ENCODE measurements around the gene STUB1. TPM values are rescaled to one million over a fixed set of nuclear protein-coding genes. Genes with fewer than 3 reads are reported as not detected.

Gene STUB1
- total and polyA plus RNA-seq, 2 donors (not counting 3 experiments of a cell fraction or from before 2014, with no cell fraction given), result 107 to 147 TPM

DNA sequence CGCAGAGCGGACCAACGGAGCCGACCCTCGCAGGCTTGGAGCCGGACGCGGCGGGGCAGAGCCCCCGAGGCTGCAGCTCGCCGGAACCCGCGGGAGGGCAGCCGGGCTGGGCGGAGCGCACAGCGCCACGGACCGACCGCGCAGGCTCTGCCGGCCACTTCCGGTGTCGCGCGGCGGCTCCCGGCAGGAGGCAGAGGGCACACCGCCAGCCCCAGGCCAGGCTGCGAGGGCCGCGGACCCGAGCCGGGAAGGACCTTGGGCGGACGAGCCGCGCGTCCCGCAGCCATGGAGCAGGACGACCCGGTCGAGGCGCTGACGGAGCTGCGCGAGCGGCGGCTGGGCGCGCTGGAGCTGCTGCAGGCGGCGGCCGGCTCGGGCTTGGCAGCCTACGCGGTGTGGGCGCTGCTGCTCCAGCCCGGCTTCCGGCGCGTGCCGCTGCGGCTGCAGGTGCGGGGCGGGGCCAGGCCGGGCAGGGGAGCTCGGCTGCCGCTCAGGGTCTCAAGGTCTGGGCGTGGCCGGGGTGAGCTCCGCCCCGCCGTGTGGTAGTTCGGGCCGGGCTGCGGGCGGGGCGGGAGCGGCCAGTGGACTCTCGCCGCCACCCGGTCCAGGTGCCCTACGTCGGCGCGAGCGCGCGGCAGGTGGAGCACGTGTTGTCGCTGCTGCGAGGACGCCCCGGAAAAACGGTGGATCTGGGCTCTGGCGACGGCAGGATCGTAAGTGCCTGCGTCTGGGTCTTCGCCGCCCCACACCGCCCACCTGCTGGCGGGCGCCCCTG lies 41.0 kb downstream of the STUB1 start, which contains the start of gene ANTKMT:
Gene ANTKMT, plus strand, starts transcription at position 157 of the 775 bp plus-strand sequence. Its CDS starts 129 bp downstream, at position 286.
- Histone ChIP-seq H3K9me1 (replicated peaks; ENCODE audit: control insufficient read depth, extremely low read depth, insufficient read depth, low read length) (no peaks in the 10 kb centered on the region), H3K4me3 (replicated peaks in 1 of 3; ENCODE audit: insufficient read depth in 1 of 3, low read depth in 1 of 3, low read length in 3 of 3) (peak within 1 kb of the TSS; percentile 49 to 56 (median 55)), H3K27me3 (ENCODE audit: control insufficient read depth in 2 of 2, insufficient read depth in 2 of 2, low read length in 2 of 2) (no peaks in the 10 kb centered on the region), H2AFZ (ENCODE audit: low read depth, low read length) (peak within 1 kb of the TSS; percentile 82), H3K79me2 (ENCODE audit: control insufficient read depth, insufficient read depth, low read length) (no peaks in the 10 kb centered on the region), H3K36me3 (ENCODE audit: control insufficient read depth in 2 of 2, extremely low read depth in 1 of 2, insufficient read depth in 2 of 2, low read length in 2 of 2) (no peaks in the 10 kb centered on the region), H3K27ac (ENCODE audit: insufficient read depth, low read depth, low read length) (peak within 1 kb of the TSS; percentile 19), H3K4me1 (ENCODE audit: control insufficient read depth, extremely low read depth, insufficient read depth, low read length) (peaks cover 15% of the 10 kb centered on the region), H3K9ac (replicated peaks; ENCODE audit: extremely low read depth, insufficient read depth, low read length) (peak within 1 kb of the TSS; percentile 35), H3K4me2 (ENCODE audit: insufficient read depth, low read length) (peak within 1 kb of the TSS; percentile 58), H3K9me3 (replicated peaks; ENCODE audit: control insufficient read depth, insufficient read depth, low read length) (no peaks in the 10 kb centered on the region), H4K20me1 (replicated peaks; ENCODE audit: control insufficient read depth, extremely low read depth, insufficient read depth, low read length) (no peaks in the 10 kb centered on the region)
- intact Hi-C loops (cut with micrococcal nuclease) (no loop called here), dilution Hi-C loops (cut with MboI; ENCODE audit: extremely low pct_ligation_motif_present, low sequenced_read_pairs) (no loop called here)
- TF ChIP-seq POLR2AphosphoS5 (IDR thresholded peaks at IDR 0.05; ENCODE audit: insufficient read depth, low read depth, low read length) (peak; percentile 83), MYC (IDR thresholded peaks at IDR 0.05; ENCODE audit: low read depth, low read length) (no peak), FOS (IDR thresholded peaks at IDR 0.05; ENCODE audit: borderline replicate concordance, insufficient read depth, low read length) (no peak), EZH2 (IDR thresholded peaks at IDR 0.05; ENCODE audit: borderline replicate concordance, low read depth, low read length, severe bottlenecking) (no peak), JUN (IDR thresholded peaks at IDR 0.05; ENCODE audit: borderline replicate concordance, insufficient read depth, insufficient read length, low read depth) (no peak), POLR2A (IDR thresholded peaks at IDR 0.05; ENCODE audit: low read depth, low read length) (peak; percentile 80)
- TF ChIP-seq, protein P1, sequence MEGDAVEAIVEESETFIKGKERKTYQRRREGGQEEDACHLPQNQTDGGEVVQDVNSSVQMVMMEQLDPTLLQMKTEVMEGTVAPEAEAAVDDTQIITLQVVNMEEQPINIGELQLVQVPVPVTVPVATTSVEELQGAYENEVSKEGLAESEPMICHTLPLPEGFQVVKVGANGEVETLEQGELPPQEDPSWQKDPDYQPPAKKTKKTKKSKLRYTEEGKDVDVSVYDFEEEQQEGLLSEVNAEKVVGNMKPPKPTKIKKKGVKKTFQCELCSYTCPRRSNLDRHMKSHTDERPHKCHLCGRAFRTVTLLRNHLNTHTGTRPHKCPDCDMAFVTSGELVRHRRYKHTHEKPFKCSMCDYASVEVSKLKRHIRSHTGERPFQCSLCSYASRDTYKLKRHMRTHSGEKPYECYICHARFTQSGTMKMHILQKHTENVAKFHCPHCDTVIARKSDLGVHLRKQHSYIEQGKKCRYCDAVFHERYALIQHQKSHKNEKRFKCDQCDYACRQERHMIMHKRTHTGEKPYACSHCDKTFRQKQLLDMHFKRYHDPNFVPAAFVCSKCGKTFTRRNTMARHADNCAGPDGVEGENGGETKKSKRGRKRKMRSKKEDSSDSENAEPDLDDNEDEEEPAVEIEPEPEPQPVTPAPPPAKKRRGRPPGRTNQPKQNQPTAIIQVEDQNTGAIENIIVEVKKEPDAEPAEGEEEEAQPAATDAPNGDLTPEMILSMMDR (IDR thresholded peaks at IDR 0.05; ENCODE audit: extremely low read depth in 1 of 2, insufficient read depth in 1 of 2, low read depth in 1 of 2, low read length in 2 of 2), result no peak
- TF ChIP-seq, protein P2, sequence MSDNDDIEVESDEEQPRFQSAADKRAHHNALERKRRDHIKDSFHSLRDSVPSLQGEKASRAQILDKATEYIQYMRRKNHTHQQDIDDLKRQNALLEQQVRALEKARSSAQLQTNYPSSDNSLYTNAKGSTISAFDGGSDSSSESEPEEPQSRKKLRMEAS (IDR thresholded peaks at IDR 0.05; ENCODE audit: insufficient read depth, insufficient read length), result no peak
- no TSS peak for BruUV-seq (replicated peaks)
- DNase-seq (ENCODE audit: low read depth, low spot score) (peak; percentile 64), FAIRE-seq (peak; percentile 89)
- ChIA-PET POLR2A (interaction anchor here (1.4 kb wide), 1 partner anchor 14 kb away, joined by 3 read pairs; no protein-coding TSS in a partner anchor), CTCF (interaction anchor here (0.7 to 2.6 kb wide), 7 partner anchors 9 to 64 kb away, joined by 3 to 17 read pairs (median 5); partner anchors contain the start of gene WDR24)

Measured in endothelial cell of umbilical vein (primary cell).